Left ventricle myocardium inferior (tissue), 1 donor: ENCODE results near the gene MRPS35. TPM values are rescaled to one million over a fixed set of nuclear protein-coding genes. Genes with fewer than 3 reads are reported as not detected.

Experiments
- DNase-seq: peaks from one replicate; pipeline ENCODE4 v3.0.0-alpha.2; 2020
- H3K27ac ChIP-seq: fragments of 200-600 bp; replicated peaks from 2 replicates; pipeline ENCODE4 v1.8.0; 2021
- H3K27me3 ChIP-seq: fragments of 200-600 bp; 2 replicates; pipeline ENCODE4 v1.8.0; 2021; ENCODE audit warnings: low read depth
- H3K36me3 ChIP-seq: fragments of 200-600 bp; 2 replicates; pipeline ENCODE4 v1.8.0; 2021
- H3K4me1 ChIP-seq: fragments of 200-600 bp; 2 replicates; pipeline ENCODE4 v1.8.0; 2021
- H3K4me3 ChIP-seq: fragments of 200-600 bp; 2 replicates; pipeline ENCODE4 v1.8.0; 2021; ENCODE audit warnings: mild to moderate bottlenecking, moderate library complexity
- H3K9me3 ChIP-seq: fragments of 200-600 bp; replicated peaks from 2 replicates; pipeline ENCODE4 v1.8.0; 2021
- intact Hi-C: fragments of 100-400 bp; cut with micrococcal nuclease; formaldehyde crosslinking; loops from one replicate; pipeline ENCODE4 v1.11.0; 2022
- total RNA-seq: library from RNA; stranded (reverse); fragmentation: NEBNext Ultra II Directional; extraction: Animal tissue kit (Norgen Biotek cat#: 25700); gene quantifications from one replicate; pipeline ENCODE4 v1.2.1, GENCODE V29; 2021
- TF ChIP-seq, protein P1 (sequence below): fragments of 200-600 bp; IDR thresholded peaks from 2 replicates; pipeline ENCODE4 v1.8.0; 2021; ENCODE audit warnings: antibody characterized with exemption, mild to moderate bottlenecking, borderline replicate concordance
- donor health status: DM: no; HTN: yes; CAD: no; lungs with severe emphysema.

Gene MRPS35
- total RNA-seq, 1 donor from 2014 or later = 61.4 TPM

DNA sequence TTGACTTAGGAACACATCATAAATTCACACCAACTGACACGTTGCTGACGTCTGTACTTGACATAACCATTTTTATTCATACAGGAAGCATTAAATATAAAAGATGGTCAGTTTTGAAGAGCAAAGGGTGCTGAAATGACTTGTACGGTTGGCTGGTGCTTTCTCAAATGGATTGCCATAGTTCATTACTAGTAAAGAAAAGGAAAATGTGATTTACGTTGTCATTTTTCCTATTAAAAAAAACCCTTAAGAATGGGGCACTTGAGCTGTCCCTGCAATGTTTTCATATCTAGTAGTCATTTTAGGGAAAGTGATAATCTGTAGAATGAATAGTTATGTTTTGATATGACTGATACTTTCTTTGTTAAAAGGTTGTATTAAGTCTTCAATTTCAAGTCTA is 91.9 kb downstream of the MRPS35 start:
- no peaks in the 10 kb centered on the region for H3K9me3 ChIP-seq
- no peaks in the 10 kb centered on the region for H3K27me3 ChIP-seq
- TF ChIP-seq, protein P1, sequence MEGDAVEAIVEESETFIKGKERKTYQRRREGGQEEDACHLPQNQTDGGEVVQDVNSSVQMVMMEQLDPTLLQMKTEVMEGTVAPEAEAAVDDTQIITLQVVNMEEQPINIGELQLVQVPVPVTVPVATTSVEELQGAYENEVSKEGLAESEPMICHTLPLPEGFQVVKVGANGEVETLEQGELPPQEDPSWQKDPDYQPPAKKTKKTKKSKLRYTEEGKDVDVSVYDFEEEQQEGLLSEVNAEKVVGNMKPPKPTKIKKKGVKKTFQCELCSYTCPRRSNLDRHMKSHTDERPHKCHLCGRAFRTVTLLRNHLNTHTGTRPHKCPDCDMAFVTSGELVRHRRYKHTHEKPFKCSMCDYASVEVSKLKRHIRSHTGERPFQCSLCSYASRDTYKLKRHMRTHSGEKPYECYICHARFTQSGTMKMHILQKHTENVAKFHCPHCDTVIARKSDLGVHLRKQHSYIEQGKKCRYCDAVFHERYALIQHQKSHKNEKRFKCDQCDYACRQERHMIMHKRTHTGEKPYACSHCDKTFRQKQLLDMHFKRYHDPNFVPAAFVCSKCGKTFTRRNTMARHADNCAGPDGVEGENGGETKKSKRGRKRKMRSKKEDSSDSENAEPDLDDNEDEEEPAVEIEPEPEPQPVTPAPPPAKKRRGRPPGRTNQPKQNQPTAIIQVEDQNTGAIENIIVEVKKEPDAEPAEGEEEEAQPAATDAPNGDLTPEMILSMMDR = no peak
- no peak for DNase-seq
- no peaks in the 10 kb centered on the region for H3K4me1 ChIP-seq
- intact Hi-C loops = no loop called here
- H3K27ac ChIP-seq = no peak overlapping the region
- peaks cover 22% of the 10 kb centered on the region for H3K36me3 ChIP-seq
- H3K4me3 ChIP-seq = no peak overlapping the region

DNA sequence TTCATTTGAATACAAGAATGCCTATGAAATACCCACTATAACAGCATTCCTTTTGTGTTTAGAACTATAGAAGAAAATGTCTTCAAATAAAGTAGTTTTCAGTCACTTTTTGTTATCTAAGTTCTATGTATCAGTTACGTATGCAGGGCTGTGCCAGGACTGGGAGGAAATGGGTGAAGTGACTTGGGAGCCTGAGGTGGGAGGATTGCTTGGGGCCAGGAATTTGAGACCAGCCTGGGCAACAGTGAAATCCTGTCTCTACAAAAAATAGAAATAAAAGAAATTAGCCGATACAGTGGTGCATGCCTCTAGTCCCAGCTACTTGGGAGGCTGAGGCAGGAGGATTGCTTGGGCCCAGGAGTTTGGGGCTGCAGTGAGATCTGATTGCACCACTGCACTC is 92.3 kb downstream of the MRPS35 start:
- TF ChIP-seq, protein P1 = no peak
- no peaks in the 10 kb centered on the region for H3K4me1 ChIP-seq
- no peak overlapping the region for H3K4me3 ChIP-seq
- no peaks in the 10 kb centered on the region for H3K9me3 ChIP-seq
- H3K27ac ChIP-seq = no peak overlapping the region
- intact Hi-C loops = no loop called here
- H3K36me3 ChIP-seq = peaks cover 17% of the 10 kb centered on the region
- no peaks in the 10 kb centered on the region for H3K27me3 ChIP-seq
- no peak for DNase-seq

DNA sequence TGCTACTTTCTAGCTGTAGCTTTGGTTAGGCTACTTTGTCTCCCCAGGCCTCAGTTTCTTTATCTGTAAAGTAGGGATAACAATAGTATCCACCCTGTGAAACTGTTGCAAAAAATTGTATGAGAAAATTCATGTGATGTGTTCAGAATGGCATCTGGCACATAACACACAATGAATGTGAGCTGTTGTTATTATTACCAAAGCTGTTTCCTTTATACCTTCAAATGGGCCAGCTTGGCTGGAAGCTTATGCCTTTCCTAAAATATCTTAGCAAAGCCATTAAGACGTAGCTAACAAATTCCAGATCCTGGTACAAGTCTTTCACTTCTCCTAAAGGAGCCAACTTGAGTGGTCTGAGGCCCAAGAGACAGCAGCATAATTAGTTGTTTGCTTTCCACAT is 94.6 kb downstream of the MRPS35 start:
- Histone ChIP-seq H3K4me3 (no peak overlapping the region), H3K27ac (no peak overlapping the region)
- intact Hi-C loops = no loop called here

More for the DNA sequence above, 94.6 kb downstream of the MRPS35 start:
- TF ChIP-seq, protein P1 = no peak
- no peak for DNase-seq
- no peaks in the 10 kb centered on the region for H3K36me3 ChIP-seq
- H3K27me3 ChIP-seq = peaks cover 8% of the 10 kb centered on the region
- no peaks in the 10 kb centered on the region for H3K4me1 ChIP-seq
- H3K9me3 ChIP-seq = no peaks in the 10 kb centered on the region

Other genes with a start within 250 kb of the MRPS35 start
- gene PPFIBP1, start 186.6 kb upstream of the MRPS35 start, total RNA-seq = 258 TPM
- 5.5 TPM for gene REP15, start 14.4 kb upstream of the MRPS35 start, total RNA-seq
- gene KLHL42, start 69.4 kb downstream of the MRPS35 start, total RNA-seq = 5.5 TPM
- not detected for gene MANSC4, start 69.4 kb downstream of the MRPS35 start, total RNA-seq